GM12878 (cell line): ENCODE measurements around the gene MAP2K7. TPM values are rescaled to one million over a fixed set of nuclear protein-coding genes. Genes with fewer than 3 reads are reported as not detected.

ENCODE experiments used
- ATAC-seq: fragments of 200-7000 bp; cut with Tn5 transposase; 3 replicates; pipeline ENCODE4 v1.9.1; 2020; ENCODE audit warnings: mild to moderate bottlenecking, moderate library complexity
- BruUV-seq: library from RNA; stranded (reverse); fragments of 400-500 nt; replicated peaks from 2 replicates; lab custom pipeline; 2021; lab: Mats Ljungman, UMichigan
- CTCF ChIA-PET: fragments of 300-600 bp; sonication (Branson Sonifier 250); formaldehyde crosslinking; extraction: SDS; loops from one replicate; lab custom pipeline; 2021; ENCODE audit warnings: inconsistent platforms; lab: Yijun Ruan, JAX
- POLR2A ChIA-PET: fragments of 350-600 bp; formaldehyde crosslinking; extraction: SDS; loops from one replicate; lab custom pipeline; 2021; ENCODE audit warnings: inconsistent platforms; lab: Charles Lee
- RAD21 ChIA-PET: fragments of 300-600 bp; sonication (Branson Sonifier 250); formaldehyde crosslinking; loops from one replicate; lab custom pipeline; 2023; ENCODE audit warnings: antibody characterized with exemption; ENCODE audit not compliant: unreplicated experiment; lab: Charles Lee
- SMC1A ChIA-PET: fragments of 300-600 bp; sonication (Branson Sonifier 250); formaldehyde crosslinking; loops from one replicate; lab custom pipeline; 2023; ENCODE audit not compliant: unreplicated experiment, uncharacterized antibody; lab: Charles Lee
- DNase-seq: peaks from one replicate; pipeline ENCODE4 v3.0.0-alpha.2; 2011; ENCODE audit warnings: low read depth, low spot score
- FAIRE-seq: peaks from 3 replicates; lab custom pipeline; 2011; peaks lifted over from hg19 to GRCh38; lab: Jason Lieb, UNC
- H2AFZ ChIP-seq: 2 replicates; pipeline ENCODE4 v1.6.0; 2011; ENCODE audit warnings: low read depth, low read length, control low read depth; ENCODE audit not compliant: control insufficient read depth
- H3K27ac ChIP-seq: 2 replicates; pipeline ENCODE4 v1.5.1; 2011; ENCODE audit warnings: control low read depth; ENCODE audit not compliant: control insufficient read depth, insufficient read depth
- H3K27me3 ChIP-seq, 2 experiments: replicated peaks in 1 of 2; 2 replicates each; pipeline versions ENCODE4 v1.6.0 to v1.6.1; 2011; ENCODE audit warnings: low read length in 1 of 2; ENCODE audit not compliant: control insufficient read depth in 2 of 2, insufficient read depth in 2 of 2
- H3K36me3 ChIP-seq, 2 experiments: 2 replicates each; pipeline ENCODE4 v1.5.1; 2011; ENCODE audit warnings: low read length in 1 of 2; ENCODE audit not compliant: control insufficient read depth in 2 of 2, insufficient read depth in 2 of 2
- H3K4me1 ChIP-seq: 2 replicates; pipeline ENCODE4 v1.6.1; 2011; ENCODE audit warnings: mild to moderate bottlenecking, low read length, moderate library complexity, mixed read lengths; ENCODE audit not compliant: control insufficient read depth, insufficient read depth
- H3K4me2 ChIP-seq: 2 replicates; pipeline ENCODE4 v1.6.0; 2011; ENCODE audit warnings: control low read depth; ENCODE audit not compliant: control insufficient read depth, insufficient read depth
- H3K4me3 ChIP-seq: fragments of 200-600 bp; sonication (generic); 2 replicates; pipeline ENCODE4 v1.5.1; 2016
- H3K79me2 ChIP-seq: 2 replicates; pipeline ENCODE4 v1.6.0; 2011; ENCODE audit warnings: low read length; ENCODE audit not compliant: control insufficient read depth, insufficient read depth
- H3K9ac ChIP-seq: 2 replicates; pipeline ENCODE4 v1.8.0; 2011; ENCODE audit warnings: low read length, control low read depth, mixed read lengths; ENCODE audit not compliant: control insufficient read depth, insufficient read depth
- H3K9me3 ChIP-seq: replicated peaks from 3 replicates; pipeline ENCODE4 v1.5.1; 2011; ENCODE audit warnings: mild to moderate bottlenecking, low read length; ENCODE audit not compliant: control insufficient read depth, insufficient read depth
- H4K20me1 ChIP-seq: 2 replicates; pipeline ENCODE4 v1.6.0; 2011; ENCODE audit not compliant: control insufficient read depth, insufficient read depth
- ASH2L ChIP-seq: fragments of 300-600, 200-600 bp; sonication (generic); IDR thresholded peaks from 2 replicates; pipeline ENCODE4 v1.6.1; 2017; ENCODE audit warnings: low read depth, mild to moderate bottlenecking, borderline replicate concordance
- GABPA ChIP-seq: IDR thresholded peaks from 2 replicates; pipeline ENCODE4 v1.6.1; 2014; ENCODE audit warnings: antibody characterized with exemption, low read depth, mild to moderate bottlenecking, inconsistent platforms
- IKZF1 ChIP-seq: fragments of 450-650 bp; conservative IDR thresholded peaks from 2 replicates; pipeline ENCODE4 v1.6.1; 2017; ENCODE audit warnings: antibody characterized with exemption, mild to moderate bottlenecking
- KDM1A ChIP-seq: fragments of 200-600 bp; sonication (generic); IDR thresholded peaks from 2 replicates; pipeline ENCODE4 v1.6.1; 2016; ENCODE audit warnings: borderline replicate concordance
- NFIC ChIP-seq: IDR thresholded peaks from 2 replicates; pipeline ENCODE4 v1.6.1; 2012; ENCODE audit warnings: low read depth, mild to moderate bottlenecking, inconsistent platforms, low read length, moderate library complexity
- ZBTB4 ChIP-seq: fragments of 450-650 bp; formaldehyde crosslinking; IDR thresholded peaks from 2 replicates; pipeline ENCODE4 v1.4.0; 2022; ENCODE audit warnings: mild to moderate bottlenecking, moderate library complexity
- ZNF384 ChIP-seq: IDR thresholded peaks from 2 replicates; pipeline ENCODE4 v1.6.1; 2012; ENCODE audit warnings: low read depth, mild to moderate bottlenecking, low read length, improper control_type of control experiment, borderline replicate concordance
- WGBS: methylation state at CpG from one replicate; pipeline ENCODE4 v1.1.6; 2016; ENCODE audit warnings: low lambda C conversion rate; ENCODE audit not compliant: insufficient replicate concordance, insufficient coverage; ENCODE audit errors: missing lambda C conversion rate; 5-methylcytosine and 5-hydroxymethylcytosine counted together
- in situ Hi-C: fragments of 300-500 bp; cut with MboI; formaldehyde crosslinking; loops from 9 replicates; pipeline ENCODE4 v1.14.3; 2018; ENCODE audit warnings: mixed read lengths
- intact Hi-C: fragments of 100-400 bp; cut with micrococcal nuclease; formaldehyde crosslinking; loops from one replicate; pipeline ENCODE4 v1.14.2; 2022; ENCODE audit not compliant: unreplicated experiment
- polyA plus RNA-seq, 11 experiments: library from polyadenylated mRNA; depleted of rRNA in 4 of 11; unstranded in 6 of 11; stranded (reverse) in 5 of 11; fragments of >200 nt; fragmentation: Nextera tagmentation in 4 of 11; fragmentation: Illumina TruSeq in 1 of 11; extraction: Ambion mirVana in 4 of 11; extraction: Trizol in 1 of 11; gene quantifications; 1 replicate in 1 of 11; 2 replicates in 10 of 11; pipeline versions ENCODE4 v1.2.1 to v1.2.3, GENCODE V29; 2011 to 2016; ENCODE audit warnings: inconsistent platforms in 2 of 11, missing spikeins in 2 of 11, low read depth in 1 of 11
- total RNA-seq, 4 experiments: library from RNA; depleted of rRNA in 3 of 4; stranded (reverse); fragments of >200 nt in 3 of 4; fragmentation: Illumina TruSeq in 1 of 4; extraction: Trizol in 1 of 4; gene quantifications; 2 replicates each; pipeline versions ENCODE4 v1.2.1 to v1.2.3, GENCODE V29; 2013 to 2021
- TF ChIP-seq, protein P1 (sequence below): IDR thresholded peaks from 2 replicates; pipeline ENCODE4 v1.6.1; 2012; ENCODE audit warnings: improper control_type of control experiment, low read depth, low read length; ENCODE audit not compliant: insufficient replicate concordance
- TF ChIP-seq, protein P2 (sequence below): fragments of 450-650 bp; IDR thresholded peaks from 2 replicates; pipeline ENCODE4 v1.6.1; 2017; ENCODE audit warnings: mild to moderate bottlenecking, moderate library complexity

The MAP2K7 gene
- total and polyA plus RNA-seq, 10 of the 15 experiments (the other 5 are each of a cell fraction or from before 2014, with no cell fraction given): 0.34 to 32.2 (median 6.7) TPM

DNA sequence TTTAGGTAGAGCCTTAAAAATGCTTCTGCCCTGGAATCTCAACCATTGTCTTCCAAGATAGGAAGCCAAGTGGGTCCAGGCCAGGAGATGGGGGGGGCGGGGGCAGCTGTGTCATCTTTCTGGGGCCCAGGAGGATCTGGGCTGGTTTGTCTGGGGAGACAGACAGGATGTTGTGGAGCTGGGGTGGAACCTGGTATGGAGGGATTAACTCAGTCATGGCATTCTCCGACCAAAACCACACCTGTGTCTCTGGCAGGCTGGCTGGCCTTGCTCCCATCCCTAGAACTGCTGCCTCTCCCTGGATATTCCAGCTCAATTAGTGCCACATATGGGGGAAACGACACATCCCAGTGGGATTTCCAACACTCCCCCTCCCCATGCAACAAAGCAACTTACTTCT lies 2.7 kb upstream of the MAP2K7 start:
- BruUV-seq: no TSS peak
- POLR2A ChIA-PET: interaction anchor here (0.7 kb wide), 1 partner anchor 101 kb away, joined by 3 read pairs; no protein-coding TSS in a partner anchor
- Histone ChIP-seq H3K27ac (no peak overlapping the region), H2AFZ (no peak overlapping the region), H3K36me3 (no peaks in the 10 kb centered on the region), H4K20me1 (peaks cover 9% of the 10 kb centered on the region; the same call in 1 of the 2 replicates), H3K4me3 (no peak overlapping the region), H3K9me3 (no peaks in the 10 kb centered on the region), H3K4me2 (no peak overlapping the region), H3K27me3 (no peaks in the 10 kb centered on the region), H3K9ac (no peak overlapping the region), H3K4me1 (peaks cover 14% of the 10 kb centered on the region), H3K79me2 (peaks cover 27% of the 10 kb centered on the region)
- 45% methylated on average over 3 of the region's 3 CpGs for whole genome bisulfite sequencing
- intact Hi-C loops: loop anchor here (10.0 kb wide), 1 partner anchor 216 kb away; the partner anchor contains the start of gene TRAPPC5
- CTCF ChIA-PET: interaction anchor here (0.6 to 3.3 kb wide), 4 partner anchors 10 to 28 kb away, joined by 3 to 8 read pairs (median 4); partner anchors contain the start of gene SNAPC2
- in situ Hi-C loops: no loop called here
- DNase-seq (no peak), ATAC-seq (no peak), FAIRE-seq (no peak)
- RAD21 ChIA-PET: interaction anchor here (1.2 to 1.9 kb wide), 2 partner anchors 20 to 333 kb away, joined by 3 to 4 read pairs; no protein-coding TSS in a partner anchor
- SMC1A ChIA-PET: no interaction called here
- no peak for TF ChIP-seq ZNF384
- TF ChIP-seq KDM1A: no peak
- TF ChIP-seq, protein P1, sequence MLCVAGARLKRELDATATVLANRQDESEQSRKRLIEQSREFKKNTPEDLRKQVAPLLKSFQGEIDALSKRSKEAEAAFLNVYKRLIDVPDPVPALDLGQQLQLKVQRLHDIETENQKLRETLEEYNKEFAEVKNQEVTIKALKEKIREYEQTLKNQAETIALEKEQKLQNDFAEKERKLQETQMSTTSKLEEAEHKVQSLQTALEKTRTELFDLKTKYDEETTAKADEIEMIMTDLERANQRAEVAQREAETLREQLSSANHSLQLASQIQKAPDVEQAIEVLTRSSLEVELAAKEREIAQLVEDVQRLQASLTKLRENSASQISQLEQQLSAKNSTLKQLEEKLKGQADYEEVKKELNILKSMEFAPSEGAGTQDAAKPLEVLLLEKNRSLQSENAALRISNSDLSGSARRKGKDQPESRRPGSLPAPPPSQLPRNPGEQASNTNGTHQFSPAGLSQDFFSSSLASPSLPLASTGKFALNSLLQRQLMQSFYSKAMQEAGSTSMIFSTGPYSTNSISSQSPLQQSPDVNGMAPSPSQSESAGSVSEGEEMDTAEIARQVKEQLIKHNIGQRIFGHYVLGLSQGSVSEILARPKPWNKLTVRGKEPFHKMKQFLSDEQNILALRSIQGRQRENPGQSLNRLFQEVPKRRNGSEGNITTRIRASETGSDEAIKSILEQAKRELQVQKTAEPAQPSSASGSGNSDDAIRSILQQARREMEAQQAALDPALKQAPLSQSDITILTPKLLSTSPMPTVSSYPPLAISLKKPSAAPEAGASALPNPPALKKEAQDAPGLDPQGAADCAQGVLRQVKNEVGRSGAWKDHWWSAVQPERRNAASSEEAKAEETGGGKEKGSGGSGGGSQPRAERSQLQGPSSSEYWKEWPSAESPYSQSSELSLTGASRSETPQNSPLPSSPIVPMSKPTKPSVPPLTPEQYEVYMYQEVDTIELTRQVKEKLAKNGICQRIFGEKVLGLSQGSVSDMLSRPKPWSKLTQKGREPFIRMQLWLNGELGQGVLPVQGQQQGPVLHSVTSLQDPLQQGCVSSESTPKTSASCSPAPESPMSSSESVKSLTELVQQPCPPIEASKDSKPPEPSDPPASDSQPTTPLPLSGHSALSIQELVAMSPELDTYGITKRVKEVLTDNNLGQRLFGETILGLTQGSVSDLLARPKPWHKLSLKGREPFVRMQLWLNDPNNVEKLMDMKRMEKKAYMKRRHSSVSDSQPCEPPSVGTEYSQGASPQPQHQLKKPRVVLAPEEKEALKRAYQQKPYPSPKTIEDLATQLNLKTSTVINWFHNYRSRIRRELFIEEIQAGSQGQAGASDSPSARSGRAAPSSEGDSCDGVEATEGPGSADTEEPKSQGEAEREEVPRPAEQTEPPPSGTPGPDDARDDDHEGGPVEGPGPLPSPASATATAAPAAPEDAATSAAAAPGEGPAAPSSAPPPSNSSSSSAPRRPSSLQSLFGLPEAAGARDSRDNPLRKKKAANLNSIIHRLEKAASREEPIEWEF: no peak
- no peak for TF ChIP-seq ZBTB4 (CRISPR knock-in tag)
- TF ChIP-seq, protein P2, sequence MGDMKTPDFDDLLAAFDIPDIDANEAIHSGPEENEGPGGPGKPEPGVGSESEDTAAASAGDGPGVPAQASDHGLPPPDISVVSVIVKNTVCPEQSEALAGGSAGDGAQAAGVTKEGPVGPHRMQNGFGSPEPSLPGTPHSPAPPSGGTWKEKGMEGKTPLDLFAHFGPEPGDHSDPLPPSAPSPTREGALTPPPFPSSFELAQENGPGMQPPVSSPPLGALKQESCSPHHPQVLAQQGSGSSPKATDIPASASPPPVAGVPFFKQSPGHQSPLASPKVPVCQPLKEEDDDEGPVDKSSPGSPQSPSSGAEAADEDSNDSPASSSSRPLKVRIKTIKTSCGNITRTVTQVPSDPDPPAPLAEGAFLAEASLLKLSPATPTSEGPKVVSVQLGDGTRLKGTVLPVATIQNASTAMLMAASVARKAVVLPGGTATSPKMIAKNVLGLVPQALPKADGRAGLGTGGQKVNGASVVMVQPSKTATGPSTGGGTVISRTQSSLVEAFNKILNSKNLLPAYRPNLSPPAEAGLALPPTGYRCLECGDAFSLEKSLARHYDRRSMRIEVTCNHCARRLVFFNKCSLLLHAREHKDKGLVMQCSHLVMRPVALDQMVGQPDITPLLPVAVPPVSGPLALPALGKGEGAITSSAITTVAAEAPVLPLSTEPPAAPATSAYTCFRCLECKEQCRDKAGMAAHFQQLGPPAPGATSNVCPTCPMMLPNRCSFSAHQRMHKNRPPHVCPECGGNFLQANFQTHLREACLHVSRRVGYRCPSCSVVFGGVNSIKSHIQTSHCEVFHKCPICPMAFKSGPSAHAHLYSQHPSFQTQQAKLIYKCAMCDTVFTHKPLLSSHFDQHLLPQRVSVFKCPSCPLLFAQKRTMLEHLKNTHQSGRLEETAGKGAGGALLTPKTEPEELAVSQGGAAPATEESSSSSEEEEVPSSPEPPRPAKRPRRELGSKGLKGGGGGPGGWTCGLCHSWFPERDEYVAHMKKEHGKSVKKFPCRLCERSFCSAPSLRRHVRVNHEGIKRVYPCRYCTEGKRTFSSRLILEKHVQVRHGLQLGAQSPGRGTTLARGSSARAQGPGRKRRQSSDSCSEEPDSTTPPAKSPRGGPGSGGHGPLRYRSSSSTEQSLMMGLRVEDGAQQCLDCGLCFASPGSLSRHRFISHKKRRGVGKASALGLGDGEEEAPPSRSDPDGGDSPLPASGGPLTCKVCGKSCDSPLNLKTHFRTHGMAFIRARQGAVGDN: no peak
- TF ChIP-seq ASH2L: no peak
- TF ChIP-seq NFIC: no peak
- no peak for TF ChIP-seq IKZF1
- no peak for TF ChIP-seq GABPA
